Stromal cell of bone marrow (primary cell): ENCODE measurements around the gene CREM.

Experiments used
- DNase-seq: peaks from one replicate; pipeline ENCODE4 v3.0.0-alpha.2; 2012; ENCODE audit warnings: low read depth

The CREM gene

GRCh38 chr10:35135861-35136260 is 9.2 kb downstream of the CREM start:
- DNase-seq: no peak

- DNase-seq: no peak
Measured at GRCh38 chr10:35136263-35136815, 9.7 kb downstream of the CREM start.

GRCh38 chr10:35140126-35140525 is 13.5 kb downstream of the CREM start:
- no peak for DNase-seq

GRCh38 chr10:35140727-35141126 is 14.1 kb downstream of the CREM start:
- DNase-seq: no peak

DNA sequence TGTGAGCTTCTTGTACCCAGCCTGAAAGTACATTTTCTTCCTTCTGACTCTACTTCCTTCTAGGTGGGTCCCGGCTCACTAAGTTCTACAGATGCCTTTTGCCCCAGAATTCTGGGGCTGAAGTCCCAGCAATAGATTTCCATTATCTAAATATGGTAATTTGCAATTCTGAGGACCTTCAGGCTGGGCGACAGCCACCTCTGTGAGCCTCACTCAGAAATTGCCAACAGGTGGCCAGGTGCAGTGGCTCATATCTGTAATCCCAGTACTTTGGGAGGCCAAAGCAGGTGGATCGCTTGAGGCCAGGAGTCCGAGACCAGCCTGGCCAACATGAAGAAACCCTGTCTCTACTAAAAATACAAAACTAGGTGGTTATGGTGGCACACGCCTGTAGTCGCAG is 23.7 kb downstream of the CREM start:
- DNase-seq: no peak

DNA sequence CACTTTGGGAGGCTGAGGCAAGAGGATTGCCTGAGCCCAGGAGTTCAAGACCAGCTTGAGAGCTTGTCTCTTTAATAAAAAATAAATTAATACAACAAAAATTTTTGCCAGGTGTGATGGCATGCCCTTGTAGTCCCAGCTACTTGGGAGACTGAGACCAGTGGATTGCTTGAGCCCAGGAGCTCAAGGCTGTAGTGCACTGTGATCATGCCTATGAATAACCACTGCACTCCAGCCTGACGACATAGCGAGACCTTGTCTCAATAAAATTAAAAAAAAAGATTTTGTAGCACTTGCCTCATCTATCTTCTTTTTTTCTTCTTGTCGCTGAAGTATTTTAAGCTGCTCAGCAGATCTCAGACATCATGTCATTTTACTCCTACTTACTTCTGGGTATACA is 26.3 kb downstream of the CREM start:
- DNase-seq: no peak

GRCh38 chr10:35153716-35154115 is 27.1 kb downstream of the CREM start:
- DNase-seq: no peak

DNA sequence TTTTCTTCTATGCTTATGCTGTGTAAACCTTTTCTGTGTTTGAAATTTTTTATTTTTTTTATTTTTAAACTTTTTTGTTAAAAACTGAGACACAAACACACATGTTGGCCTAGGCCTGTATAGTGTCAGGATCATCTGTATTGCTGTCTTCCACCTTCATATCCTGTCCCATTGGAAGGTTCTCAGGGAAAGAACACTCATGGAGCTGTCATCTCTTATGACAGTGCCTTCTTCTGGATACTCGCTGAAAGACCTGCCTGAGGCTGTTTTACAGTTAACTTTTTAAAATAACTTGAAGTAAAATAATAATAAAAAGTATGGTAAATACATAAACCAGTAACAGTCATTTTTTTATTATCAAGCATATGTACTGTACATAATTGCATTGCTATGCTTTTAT is 34.1 kb downstream of the CREM start:
- no peak for DNase-seq

DNA sequence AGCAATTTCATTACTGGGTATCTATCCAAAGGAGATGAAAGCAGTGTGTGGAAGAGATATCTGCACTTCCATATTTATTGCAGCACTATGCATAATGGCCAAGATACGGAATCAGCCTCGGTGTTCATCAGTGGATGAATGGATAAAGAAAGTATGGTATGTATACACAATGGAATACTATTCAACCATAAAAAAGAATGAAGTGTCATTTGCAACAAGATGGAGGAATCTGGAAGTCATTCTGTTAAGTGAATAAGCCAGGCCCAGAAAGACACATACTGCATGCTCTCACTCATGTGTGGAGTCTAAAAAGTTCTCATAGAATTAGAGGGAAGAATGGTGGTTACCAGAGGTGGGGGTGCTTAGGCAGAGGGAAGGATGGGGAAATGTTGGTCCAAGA is 35.3 kb downstream of the CREM start:
- DNase-seq: no peak

GRCh38 chr10:35165136-35165535 is 38.5 kb downstream of the CREM start:
- no peak for DNase-seq

- no peak for DNase-seq
Measured at GRCh38 chr10:35165811-35166210, 39.2 kb downstream of the CREM start.

DNA sequence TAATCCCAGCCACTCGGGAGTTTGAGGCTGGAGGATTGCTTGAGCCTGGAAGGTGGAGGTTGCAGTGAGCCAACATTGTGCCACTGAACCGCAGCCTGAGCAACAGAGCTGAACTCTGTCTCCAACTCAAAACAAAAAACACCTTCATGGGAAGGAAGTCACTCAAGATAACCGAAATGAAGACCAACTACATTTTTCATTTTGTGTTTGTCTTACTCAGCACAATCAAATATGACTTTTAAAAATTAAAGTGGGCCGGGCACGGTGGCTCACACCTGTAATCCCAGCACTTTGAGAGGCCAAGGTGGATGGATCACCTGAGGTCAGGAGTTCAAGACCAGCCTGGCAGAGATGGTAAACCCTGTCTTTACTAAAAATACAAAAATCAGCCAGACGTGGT is 40.0 kb downstream of the CREM start:
- no peak for DNase-seq

GRCh38 chr10:35167342-35167741 is 40.7 kb downstream of the CREM start:
- no peak for DNase-seq

GRCh38 chr10:35172146-35172545 is 45.5 kb downstream of the CREM start:
- DNase-seq: no peak

- DNase-seq: peak; percentile 57
Measured at GRCh38 chr10:35172574-35172973, 45.9 kb downstream of the CREM start.

DNA sequence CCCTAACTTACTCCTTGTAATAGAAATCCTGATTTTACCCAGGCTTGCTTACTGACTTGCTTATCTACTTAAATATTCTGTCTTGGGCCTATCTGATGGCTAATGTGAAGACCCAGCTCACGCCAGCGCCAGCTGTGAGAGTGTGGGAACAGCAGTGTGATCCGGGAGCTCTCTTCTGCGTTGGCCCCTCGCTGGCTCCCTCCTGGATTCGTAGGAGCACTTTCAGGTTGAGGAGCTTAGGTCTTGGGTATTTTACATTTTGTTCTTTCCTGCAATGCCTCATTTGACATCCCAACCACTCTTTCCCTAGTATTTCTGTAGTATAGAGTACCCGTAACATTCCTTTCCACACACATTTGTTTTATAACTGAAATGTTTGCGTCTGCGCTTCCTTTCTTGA is 51.7 kb downstream of the CREM start:
- no peak for DNase-seq

DNA sequence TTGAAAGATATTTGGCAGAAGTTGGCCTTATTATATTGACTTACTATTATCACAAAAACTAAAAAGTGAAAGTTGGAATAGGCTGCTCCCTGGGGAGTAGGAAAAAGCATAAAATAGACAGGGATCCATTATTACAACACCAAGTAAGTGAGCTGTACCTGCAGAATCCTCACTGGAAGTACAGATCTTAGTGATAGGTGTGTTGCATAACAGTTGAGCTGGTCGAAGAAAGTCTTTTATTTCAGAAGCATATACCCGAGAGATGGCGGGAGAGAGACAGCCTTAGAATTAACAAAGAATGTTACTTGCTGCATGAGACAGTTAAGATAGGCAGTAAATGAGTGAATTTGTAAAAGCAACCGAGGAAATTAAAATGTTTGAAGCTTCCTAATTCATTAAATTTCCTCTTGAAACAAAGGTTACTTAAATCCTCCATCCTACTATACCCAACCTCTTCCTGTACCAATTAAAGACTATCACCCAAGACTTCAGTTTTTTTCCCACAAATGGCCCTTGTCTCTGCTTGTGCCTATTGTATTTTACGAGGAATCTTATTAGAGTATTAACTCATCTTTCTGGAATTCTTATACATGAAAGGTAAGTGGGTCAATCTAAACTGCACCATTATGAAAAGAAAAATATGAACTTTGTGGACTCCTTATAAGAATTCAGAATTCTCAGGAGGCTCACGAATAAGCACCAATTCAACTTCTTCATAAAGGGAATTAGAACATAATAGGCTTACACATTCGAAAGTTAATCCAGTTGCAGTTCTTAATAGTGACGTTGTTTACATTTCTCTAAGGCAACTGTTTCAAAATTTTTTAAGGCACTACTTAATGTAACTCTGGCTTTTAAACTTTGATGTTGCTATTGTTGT is 56.2 kb downstream of the CREM start:
- no peak for DNase-seq

DNA sequence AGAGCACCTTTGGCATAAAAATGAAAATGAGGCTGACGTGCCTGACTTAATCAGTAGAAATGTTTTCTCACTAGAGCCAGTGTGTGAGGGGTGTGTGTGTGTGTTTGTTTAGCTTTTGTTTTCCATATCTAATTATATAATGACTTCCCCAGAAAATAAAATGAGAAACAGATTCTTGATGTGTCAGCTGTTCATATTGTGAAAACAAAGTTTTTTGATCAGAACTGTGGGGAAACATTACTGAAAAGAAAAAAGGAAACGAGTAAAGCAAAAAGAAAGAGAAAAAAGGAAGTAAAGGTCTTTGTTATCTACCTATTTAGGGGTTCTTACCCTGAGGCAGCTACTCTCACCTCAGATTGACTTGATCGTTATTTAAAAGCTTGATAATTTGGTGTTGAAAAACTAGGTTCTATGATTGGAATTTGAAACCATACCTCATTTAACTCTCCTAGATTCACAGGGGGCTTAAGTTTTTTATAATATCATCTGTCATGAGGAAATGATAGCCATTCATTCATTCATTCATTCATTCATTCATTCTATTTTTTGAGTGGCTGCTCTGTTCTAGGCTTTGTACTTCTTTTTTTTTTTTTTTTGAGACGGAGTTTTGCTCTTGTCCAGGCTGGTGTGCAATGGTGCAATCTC is 58.0 kb downstream of the CREM start:
- DNase-seq: no peak

DNA sequence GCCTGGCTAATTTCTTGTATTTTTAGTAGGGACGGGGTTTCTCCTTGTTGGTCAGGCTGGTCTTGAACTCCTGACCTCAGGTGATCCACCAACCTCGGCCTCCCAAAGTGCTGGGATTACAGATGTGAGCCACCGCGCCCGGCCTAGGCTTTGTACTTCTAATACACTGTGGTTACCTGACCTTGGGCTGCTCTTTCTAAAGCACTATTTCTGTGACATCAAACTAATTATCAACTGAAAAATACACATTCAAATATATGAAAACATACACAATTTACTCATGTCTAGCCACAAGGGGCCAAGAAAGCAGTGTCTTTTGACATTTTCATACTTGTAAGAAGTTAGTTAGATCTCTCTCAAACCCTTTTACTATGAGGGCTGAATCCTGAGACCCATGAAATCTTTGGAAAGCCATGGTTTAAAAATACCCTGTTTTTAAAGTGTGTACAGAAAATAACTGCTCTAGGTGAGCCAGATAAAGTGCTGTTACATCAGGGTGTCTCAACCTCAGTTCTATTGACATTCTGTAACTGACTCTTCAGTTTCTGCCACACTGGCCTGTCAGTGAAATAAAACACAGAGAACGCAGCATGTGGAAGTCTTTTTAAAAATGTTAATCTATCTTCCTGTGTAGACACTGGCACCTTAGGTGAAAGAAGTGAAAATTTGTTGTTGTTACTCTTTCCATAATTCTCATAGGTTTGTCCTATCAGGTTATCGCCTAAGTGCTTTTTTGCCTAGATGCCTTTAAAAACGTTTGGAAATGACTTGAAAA is 58.8 kb downstream of the CREM start:
- DNase-seq: no peak

DNA sequence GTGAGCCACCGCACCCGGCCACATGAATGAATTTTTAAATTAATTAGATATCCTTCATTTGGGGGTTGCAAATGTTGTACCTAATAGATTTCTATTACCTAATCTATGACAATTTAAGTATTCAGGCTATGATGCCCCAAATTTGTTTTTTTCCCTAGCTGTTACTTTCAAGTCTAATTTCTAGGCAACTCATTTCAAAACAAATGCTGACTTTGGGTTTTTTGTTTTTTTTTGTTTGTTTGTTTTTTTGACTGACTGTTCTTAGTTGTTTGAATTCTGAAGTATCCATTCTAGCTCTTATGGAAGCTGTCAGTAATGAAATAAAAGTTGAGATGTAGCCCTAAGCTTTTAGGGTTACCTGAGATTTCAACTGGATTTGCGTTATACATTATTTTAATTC is 62.3 kb downstream of the CREM start:
- no peak for DNase-seq

DNA sequence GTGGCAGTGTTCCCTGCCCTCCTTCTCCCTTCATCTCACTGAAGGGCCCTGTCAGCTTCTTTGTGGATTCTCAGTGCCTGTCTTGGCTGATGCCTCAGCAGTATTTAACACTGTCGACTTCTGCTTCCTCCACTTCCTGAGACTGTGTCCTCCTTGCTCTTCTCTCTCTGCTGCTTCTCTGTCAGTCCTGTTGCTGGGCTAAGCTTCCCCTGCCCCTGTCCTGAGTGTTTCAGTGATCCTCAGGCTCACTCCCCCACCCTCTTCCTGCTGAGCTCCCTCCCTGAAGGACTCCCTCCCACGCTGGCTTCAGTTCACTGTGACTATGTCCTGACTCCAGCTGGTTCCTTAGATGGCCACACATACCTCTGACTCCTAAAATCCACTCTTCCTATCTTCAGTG is 64.9 kb downstream of the CREM start:
- no peak for DNase-seq

DNA sequence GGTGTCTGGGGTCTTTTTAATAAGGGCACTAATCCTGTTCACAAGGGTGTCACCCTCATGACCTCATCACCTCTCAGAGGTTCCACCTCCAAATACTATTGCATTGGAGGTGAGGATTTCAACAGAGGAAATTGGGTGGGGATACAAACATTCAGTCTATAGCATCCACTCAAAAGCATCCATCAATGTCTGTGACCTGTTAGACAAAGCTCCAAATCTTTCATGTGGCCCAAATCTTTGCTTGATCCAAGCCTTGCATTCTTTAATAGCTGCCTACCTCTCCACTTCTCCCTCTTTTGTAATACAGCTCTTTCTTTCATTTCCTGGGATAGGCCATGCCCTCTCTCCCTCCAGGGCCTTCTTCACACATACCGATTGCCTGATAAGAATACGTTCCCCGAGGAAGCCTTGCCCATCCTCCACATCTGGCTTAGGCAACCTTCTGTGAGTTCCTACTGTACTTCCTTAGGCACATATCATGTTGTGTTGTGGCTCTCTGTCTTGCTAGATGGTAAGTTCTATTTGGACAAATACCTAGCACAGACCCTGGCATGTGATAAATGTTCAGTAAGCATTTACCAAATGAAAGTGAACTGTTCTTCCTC is 66.1 kb downstream of the CREM start:
- DNase-seq: no peak
